Stimulated activated CD4-positive, alpha-beta T cell treated with anti-CD3 and anti-CD28 coated beads, Interleukin-2, amount 100 ng/mL, for 4 hours (primary cell): ENCODE results near the gene MAFB.
"Not testable (repeated sequence)": the region's sequence is repeated elsewhere in the genome, so short reads cannot be mapped to it uniquely, and the experiment has no call there.

Source experiments
- DNase-seq: peaks from one replicate; pipeline ENCODE4 v3.0.0-alpha.2; 2020; ENCODE audit warnings: low read depth

The MAFB gene

DNA sequence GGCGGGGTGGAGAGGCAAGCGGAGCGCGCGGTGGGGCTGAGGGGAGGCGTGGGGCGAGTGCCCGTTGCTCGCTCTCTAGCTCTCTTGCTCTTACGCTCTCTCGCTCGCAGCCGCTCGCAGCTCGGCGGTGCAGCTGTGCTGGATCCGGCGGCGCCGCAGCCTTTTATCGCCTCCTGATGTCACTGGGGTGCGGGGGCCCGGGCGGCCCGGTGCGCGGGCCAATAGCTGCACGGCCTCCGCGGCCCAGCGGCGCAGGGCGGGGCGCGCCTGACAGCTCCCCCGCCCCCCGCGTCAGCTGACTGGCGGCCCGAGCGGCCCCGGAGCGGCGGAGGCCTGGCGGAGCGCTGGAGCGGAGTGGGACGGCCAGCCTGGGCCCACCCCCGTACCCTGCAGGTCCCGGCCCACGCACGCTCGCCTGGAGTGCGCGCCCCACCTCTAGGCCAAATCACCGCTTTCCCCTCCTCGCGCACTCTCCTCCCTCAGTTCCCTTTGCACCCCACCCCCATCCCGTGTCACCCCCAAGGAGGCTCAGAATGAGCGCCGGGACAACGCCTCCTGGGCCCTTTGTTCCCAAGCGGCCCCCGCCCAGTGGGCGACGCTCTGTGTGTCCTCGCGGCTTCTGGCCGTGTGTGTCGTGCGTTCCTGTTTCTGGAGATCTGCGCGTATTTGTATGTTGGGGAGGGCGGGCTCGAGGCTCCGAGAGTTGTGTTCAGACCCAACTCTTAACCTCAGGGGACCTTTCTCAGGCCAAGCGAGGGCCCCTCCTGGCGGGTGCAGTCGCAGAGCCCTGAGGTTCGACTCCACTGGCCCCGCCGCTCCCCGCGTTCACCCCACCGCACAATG, at the start of gene MAFB:
MAFB (minus strand) TSS at position 137 of the 843 bp plus-strand sequence. CDS start 386 bp downstream, outside the sequence.
- no peak for DNase-seq

DNA sequence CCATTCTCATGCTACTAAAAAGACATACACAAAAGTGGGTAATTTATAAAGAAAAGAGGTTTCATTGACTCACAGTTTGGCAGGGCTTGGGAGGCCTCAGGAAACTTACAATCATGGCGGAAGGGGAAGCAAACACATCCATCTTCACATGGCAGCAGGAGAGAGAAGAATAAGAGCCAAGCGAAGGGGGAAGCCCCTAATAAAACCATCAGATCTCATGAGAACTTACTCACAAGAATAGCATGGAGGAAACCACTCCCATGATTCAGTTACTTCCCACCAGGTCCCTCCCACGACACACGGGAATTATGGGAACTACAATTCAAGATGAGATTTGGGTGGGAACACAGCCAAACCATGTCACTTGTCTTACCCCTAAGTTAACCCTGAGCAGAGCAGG, 47.4 kb upstream of the MAFB start:
- not testable (repeated sequence) for DNase-seq

DNA sequence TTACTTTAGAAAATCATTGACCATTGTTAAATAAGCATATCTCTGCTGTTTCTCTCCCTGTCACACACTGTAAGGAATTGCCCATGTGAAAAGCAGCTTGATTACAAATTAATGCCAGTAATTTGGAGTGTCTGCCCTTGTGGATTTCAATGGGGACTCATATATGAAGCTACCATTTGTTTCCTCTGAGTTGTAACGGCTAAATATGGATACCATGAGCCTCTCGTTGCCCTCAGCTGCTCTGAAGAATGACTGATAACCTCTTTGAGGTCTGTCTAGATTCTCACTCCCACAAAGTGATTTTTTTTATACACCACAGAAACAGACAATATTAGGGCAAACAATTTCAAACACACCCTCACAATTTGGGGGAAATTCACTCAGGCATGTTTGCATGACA, 40.0 kb upstream of the MAFB start:
- no peak for DNase-seq

DNA sequence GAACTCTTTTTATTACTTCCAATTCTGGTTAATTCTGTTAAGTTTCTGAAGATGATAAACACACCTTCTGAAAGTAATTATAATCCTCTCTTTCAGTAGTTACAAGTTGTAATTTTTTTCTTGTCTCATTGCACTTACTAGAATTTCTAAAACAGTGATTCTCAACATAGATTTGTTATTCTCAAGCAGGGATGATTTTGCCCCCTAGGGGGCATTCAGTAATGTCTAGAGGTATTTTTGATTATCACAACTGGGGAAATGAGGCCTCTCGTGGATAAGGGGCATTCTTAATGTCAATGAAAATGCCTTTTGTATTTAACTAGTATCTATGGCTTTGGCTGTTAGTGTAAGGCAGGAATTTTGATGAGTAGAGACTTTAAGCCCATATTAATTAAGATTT, 39.4 kb upstream of the MAFB start:
- DNase-seq: no peak

DNA sequence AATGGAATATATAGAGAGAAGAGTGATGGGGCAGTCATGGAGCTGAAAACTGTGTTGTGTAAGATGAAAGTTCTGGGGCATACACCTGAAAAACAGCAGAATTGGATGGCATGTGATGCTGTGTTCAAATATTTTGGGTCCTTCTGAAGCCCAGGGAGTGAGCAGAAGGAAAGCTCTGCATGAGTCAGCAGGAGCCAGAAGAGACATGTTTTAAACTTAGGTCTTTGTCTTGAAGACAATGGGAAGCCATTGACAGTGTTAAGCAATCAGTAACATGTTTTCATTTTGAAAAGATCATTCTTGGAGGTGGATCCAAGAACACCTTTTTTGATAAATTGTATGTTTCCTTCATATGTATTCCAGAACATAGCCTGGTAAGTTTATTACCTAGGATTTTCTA, 38.9 kb upstream of the MAFB start:
- DNase-seq: no peak

DNA sequence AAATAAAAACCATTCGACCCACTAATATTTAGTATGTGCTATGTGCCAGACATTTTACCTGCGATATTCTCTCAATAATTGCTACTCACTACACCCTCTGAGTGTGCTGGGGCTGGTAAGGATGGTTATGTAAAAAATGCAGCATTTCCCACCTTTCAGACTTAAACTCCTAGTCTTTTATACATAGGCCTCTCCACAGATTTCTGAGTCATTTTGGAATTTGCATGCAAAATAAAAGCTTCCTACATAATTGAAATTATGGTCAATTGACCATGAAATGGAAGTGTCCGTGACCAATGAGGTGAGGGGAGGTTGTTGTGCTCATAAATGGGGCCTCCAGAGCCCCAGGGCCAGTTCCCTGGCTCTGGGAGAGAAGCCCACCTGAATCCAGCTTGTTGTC, 37.7 kb upstream of the MAFB start:
- DNase-seq: no peak

DNA sequence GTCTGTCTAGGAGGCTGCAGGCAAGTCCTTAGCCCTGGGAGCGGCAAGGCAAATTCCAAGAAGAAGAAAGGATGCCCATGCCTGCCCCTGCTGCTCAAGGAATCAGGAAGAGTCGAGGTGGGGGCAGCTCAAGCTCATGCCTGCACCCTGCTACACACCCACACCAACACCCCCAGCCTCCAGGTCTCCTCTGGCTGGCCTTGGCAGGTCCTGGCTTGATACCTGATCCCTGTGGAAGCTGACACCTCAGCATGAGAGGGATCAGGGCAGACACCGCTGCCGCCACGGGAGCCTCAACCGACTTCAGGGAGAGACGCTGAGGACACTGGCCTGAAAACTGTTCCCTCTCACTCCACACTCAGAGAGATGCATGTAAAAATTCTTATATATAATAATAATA, 35.5 kb upstream of the MAFB start:
- no peak for DNase-seq

DNA sequence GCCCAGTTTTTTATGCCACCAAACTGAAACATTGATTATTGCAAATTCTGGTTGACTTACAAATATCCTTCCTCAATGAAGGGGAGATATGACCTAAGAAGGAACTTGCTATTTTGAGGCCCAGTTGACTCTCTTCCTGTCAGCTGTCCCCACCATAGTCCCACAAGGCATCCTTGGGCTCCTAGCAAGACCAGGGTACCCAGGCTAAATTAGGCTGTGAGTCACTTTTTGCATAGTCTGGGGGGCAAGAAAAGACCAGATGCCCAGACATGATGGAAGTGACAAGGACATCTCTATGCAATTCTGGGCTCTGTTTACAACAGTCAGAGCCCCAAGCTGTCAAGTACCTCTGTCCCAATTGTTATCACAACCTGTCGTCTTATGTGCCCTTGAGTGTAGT, 31.8 kb upstream of the MAFB start:
- no peak for DNase-seq

DNA sequence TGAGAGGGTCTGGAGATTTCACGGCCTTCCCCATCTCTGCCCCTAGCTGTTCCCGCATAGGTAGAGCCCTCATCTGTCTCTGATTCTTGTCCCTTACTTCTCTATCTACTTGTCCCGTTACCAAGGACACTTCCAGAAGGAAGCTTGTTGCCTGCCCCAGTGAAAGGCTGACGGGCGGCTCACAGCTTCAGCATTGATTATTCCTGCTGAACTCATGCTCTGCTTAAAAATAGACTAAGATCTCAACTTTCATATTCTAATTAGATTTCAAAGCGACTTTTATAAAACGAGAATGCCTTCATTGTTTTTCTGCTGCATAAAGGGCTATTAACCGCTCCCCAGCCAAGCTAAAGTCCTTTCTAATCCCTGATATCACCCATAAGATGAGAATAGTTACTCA, 31.1 kb upstream of the MAFB start:
- DNase-seq: no peak

DNA sequence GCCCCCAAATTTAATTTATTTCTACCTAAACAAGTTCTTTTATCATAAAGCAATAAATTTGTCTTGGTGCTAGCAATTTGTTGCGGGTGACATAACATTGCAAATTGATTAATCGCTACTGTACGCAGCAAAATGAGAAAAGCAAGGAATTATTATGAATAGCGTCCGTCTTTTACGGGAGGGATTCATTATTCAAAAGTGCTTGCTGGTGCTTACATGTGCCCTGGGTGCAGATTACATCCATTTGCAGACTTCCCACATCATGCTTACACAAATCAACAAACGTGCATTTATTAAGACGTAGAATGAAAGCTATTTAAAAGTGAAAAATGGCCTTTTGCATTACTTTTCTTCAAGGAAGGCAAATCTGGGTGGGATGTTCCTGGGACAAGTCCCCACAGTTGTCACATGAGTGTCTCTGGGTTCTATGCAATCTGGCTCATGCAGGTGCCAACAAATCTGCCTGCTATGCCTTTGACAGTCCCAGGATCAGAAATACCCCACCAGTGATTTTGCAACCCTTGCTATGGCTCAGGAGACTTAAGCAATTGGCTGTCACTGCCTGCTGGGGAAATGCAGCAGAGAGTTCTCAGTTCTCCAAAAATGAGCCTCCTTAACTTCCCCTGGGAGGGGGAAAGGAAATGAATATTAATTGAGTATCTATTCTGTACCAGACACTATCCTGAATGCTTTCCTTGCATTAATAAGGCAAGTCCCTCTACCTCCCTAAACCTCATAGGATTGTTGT, 30.1 kb upstream of the MAFB start:
- no peak for DNase-seq

DNA sequence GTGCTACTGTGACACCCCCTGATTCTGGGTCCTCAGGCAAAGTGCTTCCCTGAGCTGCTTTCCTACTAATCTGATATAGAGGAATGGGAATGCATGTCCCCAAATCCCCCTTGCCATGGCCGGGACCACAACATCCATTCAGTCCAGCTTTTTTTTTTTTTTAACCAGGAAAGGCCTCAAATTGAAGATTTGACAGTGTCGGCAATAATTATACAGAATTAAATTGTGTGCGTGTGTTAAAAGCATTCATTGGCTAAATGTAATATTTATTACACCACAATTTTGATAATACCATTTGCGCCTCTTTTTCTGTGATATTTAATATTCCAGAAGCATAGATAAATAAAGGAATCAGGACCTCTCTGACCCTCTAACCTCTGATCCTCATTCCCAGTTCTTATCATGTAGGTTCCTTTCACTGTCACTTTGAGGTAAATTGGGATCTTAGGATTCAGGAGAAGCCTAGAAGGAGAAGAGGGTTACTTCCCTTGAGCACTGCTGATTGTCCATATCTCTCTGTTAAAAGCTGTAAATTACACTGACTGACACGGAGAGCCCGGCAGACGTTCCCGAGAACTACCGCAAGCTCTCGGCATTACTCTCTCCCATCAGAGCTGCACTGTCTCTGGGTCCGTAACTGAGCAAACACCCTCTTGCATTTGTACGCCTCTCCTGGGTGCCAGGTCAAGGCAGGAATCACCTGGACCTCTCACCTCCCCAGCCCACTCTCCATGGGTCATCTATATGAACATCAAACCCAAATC, 29.4 kb upstream of the MAFB start:
- DNase-seq: no peak

DNA sequence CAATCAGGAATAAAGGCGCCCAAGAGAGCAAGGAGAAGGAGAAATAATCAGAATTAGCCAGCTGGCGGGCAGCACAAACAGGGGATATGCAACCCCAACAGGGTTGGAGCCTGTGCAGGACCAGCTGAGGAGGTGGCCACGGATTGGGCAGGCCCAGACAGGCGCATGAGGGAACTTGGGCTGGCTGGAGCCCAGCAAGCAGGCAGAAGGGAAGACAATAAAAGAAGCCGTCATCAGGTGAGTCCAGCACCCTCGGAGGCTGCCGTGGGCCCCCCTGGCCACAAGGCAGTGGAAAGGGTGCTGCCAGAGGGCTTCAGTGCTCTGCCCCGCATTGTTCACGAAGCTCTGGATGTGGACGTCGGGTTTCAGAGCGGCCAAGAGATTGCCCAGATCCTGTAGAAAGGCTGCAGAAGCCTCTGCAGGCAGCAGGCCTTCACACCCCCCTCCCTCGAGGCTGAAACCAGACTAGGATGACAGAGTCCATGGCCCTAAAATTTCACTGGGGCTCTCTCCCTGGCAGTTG, 28.4 kb upstream of the MAFB start:
- DNase-seq: no peak

DNA sequence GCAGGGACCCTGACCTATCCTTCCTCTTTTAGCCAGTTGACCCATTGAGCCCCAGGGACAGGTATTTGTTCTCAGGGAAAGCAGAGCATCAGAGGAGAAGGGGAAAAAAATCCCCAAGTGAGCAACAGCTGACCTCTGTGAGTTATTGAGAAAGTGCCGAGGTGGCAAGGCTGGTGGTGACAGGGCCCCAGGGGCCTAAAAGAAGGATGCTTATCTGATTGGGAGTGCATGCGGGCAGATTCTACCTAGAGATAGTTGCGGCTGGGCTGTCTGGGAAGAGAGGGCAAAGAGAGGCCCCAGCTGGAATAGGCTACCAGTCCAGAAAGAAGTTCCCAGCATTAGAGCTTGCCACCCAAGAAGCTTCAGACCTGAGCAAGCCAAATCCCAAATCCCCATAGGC, 26.5 kb upstream of the MAFB start:
- DNase-seq: no peak

DNA sequence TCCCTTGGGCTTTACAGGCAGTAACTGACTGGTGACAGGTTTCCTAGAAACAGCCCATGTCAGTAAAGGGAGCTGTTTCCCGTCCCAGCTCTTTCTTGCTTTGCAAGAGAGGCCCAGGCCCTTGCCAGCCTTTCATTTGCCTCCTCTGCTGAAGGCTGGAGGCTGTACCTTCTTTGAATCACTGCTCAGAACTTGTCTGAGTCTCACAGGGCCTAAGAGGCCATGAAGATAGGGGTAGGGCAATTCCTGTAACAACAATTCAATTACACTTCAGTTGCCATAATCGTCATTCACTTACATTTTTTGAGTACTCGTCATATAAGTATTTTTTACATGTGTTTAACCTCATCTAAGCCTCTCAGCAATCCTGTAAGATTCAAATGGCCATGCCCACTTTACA, 25.9 kb upstream of the MAFB start:
- no peak for DNase-seq

DNA sequence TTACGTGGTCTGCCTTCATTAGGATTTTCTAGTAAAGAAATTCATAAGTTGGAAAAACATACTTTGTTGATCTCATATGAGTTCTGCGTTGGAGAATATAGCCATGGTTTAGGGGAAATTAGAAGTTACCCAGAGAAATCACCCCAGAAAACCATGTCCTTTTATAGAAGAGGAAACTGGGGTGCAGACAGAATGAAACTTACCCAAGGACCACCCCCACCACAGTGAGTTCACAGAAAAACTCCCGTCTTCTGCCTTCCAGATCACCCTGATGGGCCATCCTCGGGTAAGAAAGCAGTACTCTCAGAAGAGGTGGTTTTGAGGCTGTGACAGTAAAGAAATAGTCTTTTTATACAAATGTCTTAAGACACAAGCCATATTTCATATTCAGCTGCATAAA, 25.1 kb upstream of the MAFB start:
- DNase-seq: no peak

DNA sequence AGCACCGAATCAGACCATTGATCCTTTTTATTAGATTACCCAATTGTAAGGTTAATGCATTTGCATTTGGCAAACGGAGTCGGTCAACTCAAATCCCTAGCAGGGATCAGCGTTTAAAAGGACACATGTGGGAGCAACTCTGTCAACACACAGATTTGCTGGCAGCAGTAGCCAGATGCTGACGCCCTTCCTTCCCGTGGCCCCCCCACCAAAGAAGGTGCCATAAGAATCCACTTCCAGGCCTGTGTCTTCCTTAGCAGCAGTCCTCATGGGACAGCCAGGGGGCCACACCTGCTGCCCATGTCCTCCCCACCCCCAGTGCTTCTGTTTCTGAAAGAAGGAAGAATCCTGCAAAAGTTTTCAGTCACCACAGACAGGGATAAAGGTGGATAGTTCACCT, 24.5 kb upstream of the MAFB start:
- DNase-seq: no peak

DNA sequence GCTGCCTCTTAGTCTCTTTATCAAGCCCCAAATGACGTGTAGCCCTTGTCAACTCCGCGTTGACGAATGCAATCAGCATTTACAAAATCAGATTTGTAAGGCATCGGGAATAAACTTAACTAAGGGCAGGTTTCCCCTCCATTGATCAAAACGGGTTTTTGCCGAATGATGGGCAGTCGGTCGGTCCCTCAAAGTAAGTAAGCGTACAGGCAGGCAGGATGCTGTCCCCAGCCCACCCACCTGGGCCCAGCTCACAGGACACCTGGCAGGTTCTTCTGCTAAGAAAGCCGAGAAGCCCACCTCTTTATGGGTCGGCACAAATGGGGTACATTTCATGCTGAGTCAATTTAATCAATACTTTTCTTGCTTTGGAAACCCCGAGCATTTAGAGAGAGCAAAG, 22.0 kb upstream of the MAFB start:
- DNase-seq: no peak

DNA sequence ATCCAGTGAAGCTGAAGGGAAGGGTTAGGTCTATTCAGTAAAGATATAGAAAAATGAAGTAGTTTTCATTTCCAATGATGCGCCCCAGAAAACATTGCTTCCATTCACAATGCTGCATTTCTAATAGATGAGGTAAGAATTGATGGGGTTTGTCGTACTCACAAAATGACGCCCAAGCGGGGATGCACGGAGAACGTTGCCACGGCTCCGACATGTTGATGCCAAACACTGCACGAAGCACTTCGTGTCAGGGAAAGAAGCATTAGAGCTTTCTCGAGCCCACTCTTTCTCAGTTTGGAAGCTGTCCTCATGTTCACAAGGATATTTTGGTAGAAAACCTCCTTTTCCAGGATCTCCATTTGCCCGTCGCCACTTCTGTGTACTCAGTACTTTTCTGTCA, 21.6 kb upstream of the MAFB start:
- no peak for DNase-seq

DNA sequence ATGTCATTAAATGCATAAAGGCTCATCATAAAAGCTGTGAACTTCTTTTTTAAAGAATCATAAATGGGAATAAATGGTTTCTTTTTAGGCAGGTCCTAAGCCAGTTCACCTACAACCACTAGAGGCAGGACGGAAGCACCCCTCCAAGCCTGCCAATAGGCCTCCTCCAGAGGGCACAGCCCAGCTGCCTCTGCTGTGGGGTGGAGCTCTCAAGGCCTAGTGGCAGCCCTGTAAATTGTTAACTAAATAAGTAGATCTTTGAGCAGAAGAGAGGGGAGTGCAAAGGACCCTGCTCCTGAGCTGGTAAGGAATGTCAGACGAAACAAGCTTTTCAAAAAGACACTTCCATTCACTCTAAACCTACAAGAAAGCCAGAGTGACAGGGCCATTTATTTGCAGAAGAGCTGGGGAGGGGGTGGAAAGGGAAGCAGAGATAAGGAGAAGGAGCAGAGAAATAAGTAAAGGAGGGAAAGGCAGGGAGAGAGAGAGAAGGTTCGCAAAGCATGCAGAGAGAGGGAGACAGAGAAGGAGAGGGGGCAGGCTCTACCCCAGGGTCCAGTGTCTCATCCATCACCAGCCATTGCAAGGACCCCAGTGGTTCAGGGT, 18.0 kb upstream of the MAFB start:
- no peak for DNase-seq

DNA sequence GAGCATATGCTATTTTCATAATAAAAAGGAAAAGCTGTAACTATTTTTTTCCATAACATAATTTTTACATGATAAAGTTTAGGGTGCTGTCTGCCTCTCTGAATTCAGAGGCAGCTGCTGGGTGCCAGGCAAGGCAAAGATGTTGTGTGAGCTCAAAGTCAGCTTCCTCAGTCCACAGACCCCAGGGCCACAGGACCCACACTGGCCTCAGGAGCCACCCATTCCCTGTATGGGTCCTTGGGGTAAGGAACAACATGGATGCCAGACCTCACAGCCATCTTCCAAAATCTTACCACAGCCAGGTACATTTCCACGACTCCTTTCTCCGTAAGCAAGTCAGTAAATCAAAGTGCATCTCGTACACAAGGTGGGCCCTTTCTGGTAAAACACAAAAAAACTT, 16.4 kb upstream of the MAFB start:
- no peak for DNase-seq

DNA sequence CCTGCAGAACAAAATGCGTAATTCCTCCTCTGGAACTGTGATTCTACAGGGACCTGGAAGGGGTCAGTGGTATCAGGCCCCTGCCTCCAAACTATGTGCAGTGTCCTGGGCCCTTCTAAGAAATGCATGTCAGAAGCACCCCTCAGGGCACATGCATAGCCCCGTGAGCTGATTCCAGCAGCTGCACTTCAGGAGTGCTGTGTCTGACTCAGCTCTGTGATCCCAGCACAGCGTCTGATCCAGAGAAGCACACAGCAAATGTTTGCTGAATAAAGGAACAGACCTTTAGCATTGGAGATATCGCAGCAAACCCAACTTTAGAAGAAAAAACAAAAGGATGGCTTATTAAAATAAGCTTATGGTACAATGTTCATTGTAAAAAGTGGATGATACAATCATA, 15.8 kb upstream of the MAFB start:
- DNase-seq: no peak

DNA sequence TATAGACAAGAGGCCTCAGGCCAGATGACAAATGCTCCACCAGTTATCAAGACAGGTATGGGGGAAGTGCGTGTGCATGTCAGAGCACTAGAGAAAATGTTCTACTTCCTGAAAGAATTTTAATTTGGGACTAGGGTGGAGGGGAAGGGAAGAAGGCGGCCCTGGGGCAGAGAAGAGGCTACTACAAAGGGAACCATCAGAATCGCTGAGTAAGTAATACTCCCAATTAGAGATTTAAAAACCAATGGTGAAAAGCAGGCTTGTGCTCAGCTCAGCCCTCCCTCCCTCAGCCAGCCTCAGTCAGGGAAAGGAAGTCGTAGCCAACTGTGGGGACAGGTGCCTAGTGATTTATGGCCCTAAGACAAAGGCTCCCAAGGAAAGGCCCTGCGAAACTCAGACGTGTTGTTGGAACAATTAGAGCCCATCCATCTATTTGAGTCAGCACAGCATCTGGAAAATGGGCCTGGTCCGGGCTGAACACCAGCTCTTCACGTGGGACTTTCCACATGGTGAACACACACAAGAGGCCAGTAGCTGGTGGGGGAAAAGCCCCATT, 15.0 kb upstream of the MAFB start:
- DNase-seq: no peak
